ENCODE results near the gene TEX53. TPM values are rescaled to one million over a fixed set of nuclear protein-coding genes. Genes with fewer than 3 reads are reported as not detected.

TEX53 gene
- total and polyA plus RNA-seq, 11 donors, result not detected

DNA sequence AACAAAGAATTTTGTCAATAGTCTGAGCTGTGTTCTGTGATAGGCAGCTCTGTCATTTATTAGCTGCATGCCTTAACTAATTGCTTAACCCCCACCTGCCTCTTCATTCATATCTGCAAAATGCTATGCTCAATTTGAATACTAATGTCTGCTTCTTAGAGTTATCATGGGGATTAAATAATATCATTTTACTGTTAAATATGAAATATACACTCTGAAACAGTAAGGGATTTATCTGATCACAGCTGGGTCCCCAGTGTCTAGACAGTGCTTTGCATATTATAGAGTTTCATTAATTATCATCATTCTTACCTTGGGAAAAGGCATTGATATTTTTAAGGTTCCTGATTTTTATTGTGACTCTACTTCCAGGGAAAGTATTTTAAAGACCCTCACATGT is 12.4 kb upstream of the TEX53 start:
- H3K27ac ChIP-seq, result no peak overlapping the region
- no peak overlapping the region for H3K4me3 ChIP-seq
- H3K27me3 ChIP-seq, result peaks cover 0 to 12% (median 0%) of the 10 kb centered on the region in 9 donors
- no peaks in the 10 kb centered on the region for H3K9me3 ChIP-seq
- intact Hi-C loops (cut with DNase I), result loop anchor here in 3 of 10 donors (5.0 to 10.0 kb wide), 3 partner anchors 342 to 355 kb away; no protein-coding TSS in a partner anchor
- H3K36me3 ChIP-seq, result no peaks in the 10 kb centered on the region
- no peak for ATAC-seq
- no peak for DNase-seq
- TF ChIP-seq, protein P1, sequence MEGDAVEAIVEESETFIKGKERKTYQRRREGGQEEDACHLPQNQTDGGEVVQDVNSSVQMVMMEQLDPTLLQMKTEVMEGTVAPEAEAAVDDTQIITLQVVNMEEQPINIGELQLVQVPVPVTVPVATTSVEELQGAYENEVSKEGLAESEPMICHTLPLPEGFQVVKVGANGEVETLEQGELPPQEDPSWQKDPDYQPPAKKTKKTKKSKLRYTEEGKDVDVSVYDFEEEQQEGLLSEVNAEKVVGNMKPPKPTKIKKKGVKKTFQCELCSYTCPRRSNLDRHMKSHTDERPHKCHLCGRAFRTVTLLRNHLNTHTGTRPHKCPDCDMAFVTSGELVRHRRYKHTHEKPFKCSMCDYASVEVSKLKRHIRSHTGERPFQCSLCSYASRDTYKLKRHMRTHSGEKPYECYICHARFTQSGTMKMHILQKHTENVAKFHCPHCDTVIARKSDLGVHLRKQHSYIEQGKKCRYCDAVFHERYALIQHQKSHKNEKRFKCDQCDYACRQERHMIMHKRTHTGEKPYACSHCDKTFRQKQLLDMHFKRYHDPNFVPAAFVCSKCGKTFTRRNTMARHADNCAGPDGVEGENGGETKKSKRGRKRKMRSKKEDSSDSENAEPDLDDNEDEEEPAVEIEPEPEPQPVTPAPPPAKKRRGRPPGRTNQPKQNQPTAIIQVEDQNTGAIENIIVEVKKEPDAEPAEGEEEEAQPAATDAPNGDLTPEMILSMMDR (IDR thresholded peaks at IDR 0.05), result no peak
- TF ChIP-seq POLR2A (IDR thresholded peaks at IDR 0.05), result no peak
- H3K4me1 ChIP-seq, result no peaks in the 10 kb centered on the region

DNA sequence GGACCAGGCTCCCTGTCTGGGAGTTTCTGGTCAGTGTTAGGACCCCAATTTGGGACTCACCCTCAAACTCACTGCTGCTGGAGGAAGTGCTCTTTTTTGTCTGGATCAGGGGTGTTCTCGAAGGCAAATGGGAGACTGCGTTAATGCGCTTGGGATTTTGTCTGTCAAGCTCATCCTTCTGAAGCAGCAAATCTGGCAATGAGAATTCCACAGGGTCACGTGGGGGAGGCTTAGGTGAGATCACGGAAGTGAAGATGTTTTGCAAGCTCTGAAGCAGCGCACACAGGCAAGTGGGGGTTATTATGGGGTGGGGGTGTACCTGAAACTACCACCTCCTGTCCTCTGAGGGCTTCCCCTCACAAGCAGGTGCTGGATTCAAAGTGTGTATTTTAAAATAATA is 10.5 kb upstream of the TEX53 start:
- Histone ChIP-seq H3K36me3 (no peaks in the 10 kb centered on the region), H3K4me1 (no peaks in the 10 kb centered on the region), H3K9me3 (no peaks in the 10 kb centered on the region), H3K4me3 (no peak overlapping the region), H3K27ac (no peak overlapping the region), H3K27me3 (peaks cover 0 to 14% (median 0%) of the 10 kb centered on the region in 9 donors)
- TF ChIP-seq, protein P1 (IDR thresholded peaks at IDR 0.05), result no peak
- no peak for TF ChIP-seq POLR2A (IDR thresholded peaks at IDR 0.05)
- no peak for ATAC-seq
- intact Hi-C loops (cut with DNase I), result loop anchor here in 3 of 10 donors (5.0 to 10.0 kb wide), 3 partner anchors 344 to 357 kb away; no protein-coding TSS in a partner anchor
- 46 to 61% (median 59%) methylated on average over 6 of the region's 6 CpGs for WGBS, 4 donors
- DNase-seq, result no peak

DNA sequence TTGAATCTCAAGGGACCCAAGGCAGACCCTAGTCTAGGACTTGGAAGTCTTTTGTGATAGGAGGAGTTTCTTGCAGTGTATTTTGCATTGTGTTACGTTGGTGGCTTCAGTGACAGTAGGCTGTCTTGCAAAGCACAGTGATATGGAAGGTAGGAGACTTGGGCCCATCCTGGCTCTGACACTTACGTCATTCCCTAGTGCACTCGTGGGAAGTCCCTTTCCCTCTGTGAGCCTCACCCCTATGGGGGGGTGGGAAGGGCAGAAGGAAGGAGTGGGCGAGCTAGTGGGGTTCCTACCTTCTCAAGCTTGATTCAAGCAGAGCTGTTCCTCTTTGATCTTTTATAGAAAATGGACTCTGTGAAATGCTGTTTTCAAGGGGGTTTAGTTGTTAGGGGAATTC is 9.2 kb upstream of the TEX53 start:
- intact Hi-C loops (cut with DNase I), result loop anchor here in 3 of 10 donors (5.0 to 10.0 kb wide), 3 partner anchors 345 to 358 kb away; no protein-coding TSS in a partner anchor
- Histone ChIP-seq H3K9me3 (no peaks in the 10 kb centered on the region), H3K36me3 (no peaks in the 10 kb centered on the region), H3K4me3 (no peak overlapping the region), H3K27me3 (peaks cover 0 to 24% (median 8%) of the 10 kb centered on the region in 9 donors), H3K4me1 (no peaks in the 10 kb centered on the region), H3K27ac (no peak overlapping the region)
- TF ChIP-seq, protein P1 (IDR thresholded peaks at IDR 0.05), result no peak
- TF ChIP-seq POLR2A (IDR thresholded peaks at IDR 0.05), result no peak
- DNase-seq (no peak), ATAC-seq (no peak)
- 36 to 56% (median 42%) methylated on average over 4 of the region's 4 CpGs for WGBS, 4 donors

DNA sequence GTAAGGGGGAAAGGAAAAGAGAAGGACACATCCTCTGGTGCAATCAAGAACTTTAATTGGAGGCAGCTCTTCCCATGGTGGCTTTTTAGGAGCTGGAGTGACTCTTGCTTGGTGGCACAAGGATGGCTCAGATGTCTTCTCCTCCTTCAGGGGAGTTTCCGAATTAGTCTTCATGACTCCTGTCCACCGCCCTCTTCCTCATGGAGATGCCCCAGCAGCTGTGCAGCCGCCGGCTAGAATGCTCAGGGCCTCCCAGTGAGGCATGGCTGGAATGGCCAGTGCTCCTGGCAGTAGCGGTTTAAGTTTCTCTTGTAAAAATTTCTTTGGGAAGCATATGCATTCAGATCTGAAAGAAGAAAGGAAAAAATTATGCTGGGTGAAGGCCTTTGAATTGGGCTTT is 8.8 kb upstream of the TEX53 start:
- 92 to 96% (median 93%) methylated on average over 5 of the region's 5 CpGs for WGBS, 4 donors
- Histone ChIP-seq H3K27ac (no peak overlapping the region), H3K27me3 (peaks cover 0 to 24% (median 6%) of the 10 kb centered on the region in 9 donors), H3K36me3 (no peaks in the 10 kb centered on the region), H3K9me3 (no peaks in the 10 kb centered on the region), H3K4me1 (no peaks in the 10 kb centered on the region), H3K4me3 (no peak overlapping the region)
- intact Hi-C loops (cut with DNase I), result loop anchor here in 3 of 10 donors (5.0 to 10.0 kb wide), 3 partner anchors 346 to 358 kb away; no protein-coding TSS in a partner anchor
- ATAC-seq (no peak), DNase-seq (no peak)
- TF ChIP-seq, protein P1 (IDR thresholded peaks at IDR 0.05), result no peak
- no peak for TF ChIP-seq POLR2A (IDR thresholded peaks at IDR 0.05)
